GM12878 (cell line): ENCODE results near the gene ARHGEF16. TPM values are rescaled to one million over a fixed set of nuclear protein-coding genes. Genes with fewer than 3 reads are reported as not detected.

Experiments used
- ATAC-seq: fragments of 200-7000 bp; cut with Tn5 transposase; 3 replicates; pipeline ENCODE4 v1.9.1; 2020; ENCODE audit warnings: mild to moderate bottlenecking, moderate library complexity
- BruUV-seq: library from RNA; stranded (reverse); fragments of 400-500 nt; replicated peaks from 2 replicates; lab custom pipeline; 2021; lab: Mats Ljungman, UMichigan
- CTCF ChIA-PET: fragments of 300-600 bp; sonication (Branson Sonifier 250); formaldehyde crosslinking; extraction: SDS; loops from one replicate; lab custom pipeline; 2021; ENCODE audit warnings: inconsistent platforms; lab: Yijun Ruan, JAX
- POLR2A ChIA-PET: fragments of 350-600 bp; formaldehyde crosslinking; extraction: SDS; loops from one replicate; lab custom pipeline; 2021; ENCODE audit warnings: inconsistent platforms; lab: Charles Lee
- RAD21 ChIA-PET: fragments of 300-600 bp; sonication (Branson Sonifier 250); formaldehyde crosslinking; loops from one replicate; lab custom pipeline; 2023; ENCODE audit warnings: antibody characterized with exemption; ENCODE audit not compliant: unreplicated experiment; lab: Charles Lee
- SMC1A ChIA-PET: fragments of 300-600 bp; sonication (Branson Sonifier 250); formaldehyde crosslinking; loops from one replicate; lab custom pipeline; 2023; ENCODE audit not compliant: unreplicated experiment, uncharacterized antibody; lab: Charles Lee
- DNase-seq: peaks from one replicate; pipeline ENCODE4 v3.0.0-alpha.2; 2011; ENCODE audit warnings: low read depth, low spot score
- FAIRE-seq: peaks from 3 replicates; lab custom pipeline; 2011; peaks lifted over from hg19 to GRCh38; lab: Jason Lieb, UNC
- H2AFZ ChIP-seq: 2 replicates; pipeline ENCODE4 v1.6.0; 2011; ENCODE audit warnings: low read depth, low read length, control low read depth; ENCODE audit not compliant: control insufficient read depth
- H3K27ac ChIP-seq: 2 replicates; pipeline ENCODE4 v1.5.1; 2011; ENCODE audit warnings: control low read depth; ENCODE audit not compliant: control insufficient read depth, insufficient read depth
- H3K27me3 ChIP-seq, 2 experiments: replicated peaks in 1 of 2; 2 replicates each; pipeline versions ENCODE4 v1.6.0 to v1.6.1; 2011; ENCODE audit warnings: low read length in 1 of 2; ENCODE audit not compliant: control insufficient read depth in 2 of 2, insufficient read depth in 2 of 2
- H3K36me3 ChIP-seq, 2 experiments: 2 replicates each; pipeline ENCODE4 v1.5.1; 2011; ENCODE audit warnings: low read length in 1 of 2; ENCODE audit not compliant: control insufficient read depth in 2 of 2, insufficient read depth in 2 of 2
- H3K4me1 ChIP-seq: 2 replicates; pipeline ENCODE4 v1.6.1; 2011; ENCODE audit warnings: mild to moderate bottlenecking, low read length, moderate library complexity, mixed read lengths; ENCODE audit not compliant: control insufficient read depth, insufficient read depth
- H3K4me2 ChIP-seq: 2 replicates; pipeline ENCODE4 v1.6.0; 2011; ENCODE audit warnings: control low read depth; ENCODE audit not compliant: control insufficient read depth, insufficient read depth
- H3K4me3 ChIP-seq: fragments of 200-600 bp; sonication (generic); 2 replicates; pipeline ENCODE4 v1.5.1; 2016
- H3K79me2 ChIP-seq: 2 replicates; pipeline ENCODE4 v1.6.0; 2011; ENCODE audit warnings: low read length; ENCODE audit not compliant: control insufficient read depth, insufficient read depth
- H3K9ac ChIP-seq: 2 replicates; pipeline ENCODE4 v1.8.0; 2011; ENCODE audit warnings: low read length, control low read depth, mixed read lengths; ENCODE audit not compliant: control insufficient read depth, insufficient read depth
- H3K9me3 ChIP-seq: replicated peaks from 3 replicates; pipeline ENCODE4 v1.5.1; 2011; ENCODE audit warnings: mild to moderate bottlenecking, low read length; ENCODE audit not compliant: control insufficient read depth, insufficient read depth
- H4K20me1 ChIP-seq: 2 replicates; pipeline ENCODE4 v1.6.0; 2011; ENCODE audit not compliant: control insufficient read depth, insufficient read depth
- BRCA1 ChIP-seq: IDR thresholded peaks from 2 replicates; pipeline ENCODE4 v1.6.1; 2011; ENCODE audit warnings: low read depth, low read length, improper control_type of control experiment
- HDAC2 ChIP-seq: fragments of 200-600 bp; sonication (generic); IDR thresholded peaks from 2 replicates; pipeline ENCODE4 v1.6.1; 2017
- KLF5 ChIP-seq: fragments of 450-650 bp; IDR thresholded peaks from 2 replicates; pipeline ENCODE4 v1.6.1; 2014; ENCODE audit warnings: mild to moderate bottlenecking; ENCODE audit not compliant: partially characterized antibody
- POU2F2 ChIP-seq: IDR thresholded peaks from 3 replicates; pipeline ENCODE4 v1.6.1; 2011; ENCODE audit warnings: low read depth, mild to moderate bottlenecking, low read length, borderline replicate concordance
- ZNF622 ChIP-seq: fragments of 450-650 bp; IDR thresholded peaks from 2 replicates; pipeline ENCODE4 v1.6.1; 2017; ENCODE audit warnings: mild to moderate bottlenecking, inconsistent platforms
- WGBS: methylation state at CpG from one replicate; pipeline ENCODE4 v1.1.6; 2016; ENCODE audit warnings: low lambda C conversion rate; ENCODE audit not compliant: insufficient replicate concordance, insufficient coverage; ENCODE audit errors: missing lambda C conversion rate; 5-methylcytosine and 5-hydroxymethylcytosine counted together
- in situ Hi-C: fragments of 300-500 bp; cut with MboI; formaldehyde crosslinking; loops from 9 replicates; pipeline ENCODE4 v1.14.3; 2018; ENCODE audit warnings: mixed read lengths
- intact Hi-C: fragments of 100-400 bp; cut with micrococcal nuclease; formaldehyde crosslinking; loops from one replicate; pipeline ENCODE4 v1.14.2; 2022; ENCODE audit not compliant: unreplicated experiment
- polyA plus RNA-seq, 11 experiments: library from polyadenylated mRNA; depleted of rRNA in 4 of 11; unstranded in 6 of 11; stranded (reverse) in 5 of 11; fragments of >200 nt; fragmentation: Nextera tagmentation in 4 of 11; fragmentation: Illumina TruSeq in 1 of 11; extraction: Ambion mirVana in 4 of 11; extraction: Trizol in 1 of 11; gene quantifications; 1 replicate in 1 of 11; 2 replicates in 10 of 11; pipeline versions ENCODE4 v1.2.1 to v1.2.3, GENCODE V29; 2011 to 2016; ENCODE audit warnings: inconsistent platforms in 2 of 11, missing spikeins in 2 of 11, low read depth in 1 of 11
- total RNA-seq, 4 experiments: library from RNA; depleted of rRNA in 3 of 4; stranded (reverse); fragments of >200 nt in 3 of 4; fragmentation: Illumina TruSeq in 1 of 4; extraction: Trizol in 1 of 4; gene quantifications; 2 replicates each; pipeline versions ENCODE4 v1.2.1 to v1.2.3, GENCODE V29; 2013 to 2021
- TF ChIP-seq, protein P1 (sequence below): IDR thresholded peaks from 2 replicates; pipeline ENCODE4 v1.6.1; 2012; ENCODE audit warnings: low read depth, low read length, improper control_type of control experiment
- TF ChIP-seq, protein P2 (sequence below): IDR thresholded peaks from 2 replicates; pipeline ENCODE4 v1.6.1; 2012; ENCODE audit warnings: improper control_type of control experiment, low read depth, low read length; ENCODE audit not compliant: insufficient replicate concordance
- TF ChIP-seq, protein P3 (sequence below): fragments of 450-650 bp; IDR thresholded peaks from 2 replicates; pipeline ENCODE4 v1.6.1; 2017; ENCODE audit warnings: mild to moderate bottlenecking

ARHGEF16 gene
- total and polyA plus RNA-seq, 10 of the 15 experiments (the other 5 are each of a cell fraction or from before 2014, with no cell fraction given) = not detected

DNA sequence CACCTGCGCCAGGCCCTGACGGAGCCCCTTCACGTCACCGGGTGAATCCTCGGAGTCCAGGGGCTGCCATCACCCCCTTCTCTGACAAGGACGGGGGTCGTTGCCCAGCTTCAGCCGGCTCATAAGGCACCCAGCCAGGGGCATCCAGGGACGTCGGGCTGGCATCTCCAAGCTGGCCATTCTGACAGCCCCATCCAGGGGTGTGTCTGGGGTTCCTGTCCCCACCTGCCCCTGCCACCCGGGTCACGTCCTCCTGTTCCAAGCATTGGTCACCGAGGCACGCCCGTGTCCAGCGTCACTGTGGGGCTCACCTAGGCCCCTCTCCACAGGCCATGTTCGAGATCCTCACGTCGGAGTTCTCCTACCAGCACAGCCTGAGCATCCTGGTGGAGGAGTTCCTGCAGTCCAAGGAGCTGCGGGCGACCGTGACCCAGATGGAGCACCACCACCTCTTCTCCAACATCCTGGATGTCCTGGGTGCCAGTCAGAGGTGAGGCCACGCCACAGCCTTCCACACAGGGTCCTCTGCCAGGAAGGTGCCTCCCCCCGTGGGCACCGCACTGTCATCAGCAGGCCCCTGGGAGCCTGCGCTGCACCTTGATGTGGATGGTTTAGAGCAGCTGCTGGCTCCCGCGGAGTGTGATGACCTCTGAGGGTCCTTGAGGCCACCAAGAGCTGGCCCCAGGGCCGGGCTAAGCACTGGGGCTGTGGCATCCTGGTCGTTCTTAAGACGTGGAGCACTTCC, 14.8 kb downstream of the ARHGEF16 start:
- H3K4me2 ChIP-seq = no peak overlapping the region
- intact Hi-C loops = no loop called here
- no peak for FAIRE-seq
- ChIA-PET RAD21 (no interaction called here), SMC1A (no interaction called here), CTCF (no interaction called here), POLR2A (no interaction called here)
- DNase-seq = no peak
- H4K20me1 ChIP-seq = no peaks in the 10 kb centered on the region
- no peak overlapping the region for H3K9ac ChIP-seq
- H3K27ac ChIP-seq = no peak overlapping the region
- no peak overlapping the region for H2AFZ ChIP-seq
- 36% methylated on average over 31 of the region's 31 CpGs for WGBS
- no peaks in the 10 kb centered on the region for H3K4me1 ChIP-seq
- no peak for ATAC-seq
- no peaks in the 10 kb centered on the region for H3K36me3 ChIP-seq
- H3K9me3 ChIP-seq = no peaks in the 10 kb centered on the region
- in situ Hi-C loops = no loop called here
- BruUV-seq = no TSS peak
- no peaks in the 10 kb centered on the region for H3K79me2 ChIP-seq
- TF ChIP-seq BRCA1 (no peak), KLF5 (no peak), ZNF622 (no peak)
- no peaks in the 10 kb centered on the region for H3K27me3 ChIP-seq
- no peak overlapping the region for H3K4me3 ChIP-seq

DNA sequence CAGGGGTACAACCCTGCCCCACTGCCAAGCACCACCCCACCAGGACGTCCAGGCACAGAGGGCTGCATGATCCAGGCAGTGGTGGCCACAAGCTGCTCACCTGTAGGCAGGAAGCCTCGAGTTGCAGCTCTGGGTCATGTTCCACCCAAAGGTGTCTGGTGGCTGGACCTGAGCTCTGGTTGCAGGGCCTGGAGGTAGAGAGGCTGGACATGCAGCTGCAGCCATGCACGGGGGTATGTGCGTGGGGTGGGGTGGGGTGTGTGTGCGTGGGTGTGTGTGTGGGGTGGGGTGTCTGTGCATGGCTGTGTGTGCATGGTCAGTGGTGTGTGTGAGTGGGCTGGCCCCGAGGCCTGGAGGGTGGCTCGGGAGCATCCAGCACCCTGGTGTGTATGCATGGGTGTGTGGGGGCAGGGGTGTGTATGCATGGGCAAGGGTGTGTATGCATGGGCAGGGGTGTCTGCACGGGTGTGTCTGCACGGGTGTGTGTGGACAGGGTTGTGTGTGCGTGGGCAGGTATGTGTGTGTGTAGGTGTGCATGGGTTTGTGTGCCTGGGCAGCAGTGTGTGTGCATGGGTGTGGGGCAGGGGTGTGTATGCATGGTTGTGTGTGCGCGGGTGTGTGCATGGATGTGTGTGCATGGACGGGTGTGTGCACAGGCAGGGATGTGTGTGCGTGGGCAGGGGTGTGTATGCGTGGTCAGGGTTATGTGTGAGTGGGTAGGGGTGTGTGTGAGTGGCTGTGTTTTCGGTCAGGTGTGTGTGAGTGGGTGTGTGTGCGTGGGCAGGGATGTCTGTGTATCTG, 15.6 kb downstream of the ARHGEF16 start:
- RAD21 ChIA-PET = no interaction called here
- Histone ChIP-seq H3K9me3 (no peaks in the 10 kb centered on the region), H3K79me2 (no peaks in the 10 kb centered on the region), H3K36me3 (no peaks in the 10 kb centered on the region), H2AFZ (no peak overlapping the region), H3K4me3 (no peak overlapping the region), H3K27me3 (no peaks in the 10 kb centered on the region), H4K20me1 (no peaks in the 10 kb centered on the region), H3K4me1 (no peaks in the 10 kb centered on the region), H3K27ac (no peak overlapping the region), H3K4me2 (no peak overlapping the region), H3K9ac (no peak overlapping the region)
- FAIRE-seq = no peak
- 18% methylated on average over 16 of the region's 17 CpGs for WGBS
- BruUV-seq = no TSS peak
- intact Hi-C loops = no loop called here
- SMC1A ChIA-PET = no interaction called here
- in situ Hi-C loops = no loop called here
- POLR2A ChIA-PET = no interaction called here
- ATAC-seq = no peak
- CTCF ChIA-PET = no interaction called here
- DNase-seq = no peak
- TF ChIP-seq POU2F2 (no peak), HDAC2 (no peak)
- TF ChIP-seq, protein P1, sequence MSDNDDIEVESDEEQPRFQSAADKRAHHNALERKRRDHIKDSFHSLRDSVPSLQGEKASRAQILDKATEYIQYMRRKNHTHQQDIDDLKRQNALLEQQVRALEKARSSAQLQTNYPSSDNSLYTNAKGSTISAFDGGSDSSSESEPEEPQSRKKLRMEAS = no peak
- TF ChIP-seq, protein P2, sequence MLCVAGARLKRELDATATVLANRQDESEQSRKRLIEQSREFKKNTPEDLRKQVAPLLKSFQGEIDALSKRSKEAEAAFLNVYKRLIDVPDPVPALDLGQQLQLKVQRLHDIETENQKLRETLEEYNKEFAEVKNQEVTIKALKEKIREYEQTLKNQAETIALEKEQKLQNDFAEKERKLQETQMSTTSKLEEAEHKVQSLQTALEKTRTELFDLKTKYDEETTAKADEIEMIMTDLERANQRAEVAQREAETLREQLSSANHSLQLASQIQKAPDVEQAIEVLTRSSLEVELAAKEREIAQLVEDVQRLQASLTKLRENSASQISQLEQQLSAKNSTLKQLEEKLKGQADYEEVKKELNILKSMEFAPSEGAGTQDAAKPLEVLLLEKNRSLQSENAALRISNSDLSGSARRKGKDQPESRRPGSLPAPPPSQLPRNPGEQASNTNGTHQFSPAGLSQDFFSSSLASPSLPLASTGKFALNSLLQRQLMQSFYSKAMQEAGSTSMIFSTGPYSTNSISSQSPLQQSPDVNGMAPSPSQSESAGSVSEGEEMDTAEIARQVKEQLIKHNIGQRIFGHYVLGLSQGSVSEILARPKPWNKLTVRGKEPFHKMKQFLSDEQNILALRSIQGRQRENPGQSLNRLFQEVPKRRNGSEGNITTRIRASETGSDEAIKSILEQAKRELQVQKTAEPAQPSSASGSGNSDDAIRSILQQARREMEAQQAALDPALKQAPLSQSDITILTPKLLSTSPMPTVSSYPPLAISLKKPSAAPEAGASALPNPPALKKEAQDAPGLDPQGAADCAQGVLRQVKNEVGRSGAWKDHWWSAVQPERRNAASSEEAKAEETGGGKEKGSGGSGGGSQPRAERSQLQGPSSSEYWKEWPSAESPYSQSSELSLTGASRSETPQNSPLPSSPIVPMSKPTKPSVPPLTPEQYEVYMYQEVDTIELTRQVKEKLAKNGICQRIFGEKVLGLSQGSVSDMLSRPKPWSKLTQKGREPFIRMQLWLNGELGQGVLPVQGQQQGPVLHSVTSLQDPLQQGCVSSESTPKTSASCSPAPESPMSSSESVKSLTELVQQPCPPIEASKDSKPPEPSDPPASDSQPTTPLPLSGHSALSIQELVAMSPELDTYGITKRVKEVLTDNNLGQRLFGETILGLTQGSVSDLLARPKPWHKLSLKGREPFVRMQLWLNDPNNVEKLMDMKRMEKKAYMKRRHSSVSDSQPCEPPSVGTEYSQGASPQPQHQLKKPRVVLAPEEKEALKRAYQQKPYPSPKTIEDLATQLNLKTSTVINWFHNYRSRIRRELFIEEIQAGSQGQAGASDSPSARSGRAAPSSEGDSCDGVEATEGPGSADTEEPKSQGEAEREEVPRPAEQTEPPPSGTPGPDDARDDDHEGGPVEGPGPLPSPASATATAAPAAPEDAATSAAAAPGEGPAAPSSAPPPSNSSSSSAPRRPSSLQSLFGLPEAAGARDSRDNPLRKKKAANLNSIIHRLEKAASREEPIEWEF = no peak
- TF ChIP-seq, protein P3, sequence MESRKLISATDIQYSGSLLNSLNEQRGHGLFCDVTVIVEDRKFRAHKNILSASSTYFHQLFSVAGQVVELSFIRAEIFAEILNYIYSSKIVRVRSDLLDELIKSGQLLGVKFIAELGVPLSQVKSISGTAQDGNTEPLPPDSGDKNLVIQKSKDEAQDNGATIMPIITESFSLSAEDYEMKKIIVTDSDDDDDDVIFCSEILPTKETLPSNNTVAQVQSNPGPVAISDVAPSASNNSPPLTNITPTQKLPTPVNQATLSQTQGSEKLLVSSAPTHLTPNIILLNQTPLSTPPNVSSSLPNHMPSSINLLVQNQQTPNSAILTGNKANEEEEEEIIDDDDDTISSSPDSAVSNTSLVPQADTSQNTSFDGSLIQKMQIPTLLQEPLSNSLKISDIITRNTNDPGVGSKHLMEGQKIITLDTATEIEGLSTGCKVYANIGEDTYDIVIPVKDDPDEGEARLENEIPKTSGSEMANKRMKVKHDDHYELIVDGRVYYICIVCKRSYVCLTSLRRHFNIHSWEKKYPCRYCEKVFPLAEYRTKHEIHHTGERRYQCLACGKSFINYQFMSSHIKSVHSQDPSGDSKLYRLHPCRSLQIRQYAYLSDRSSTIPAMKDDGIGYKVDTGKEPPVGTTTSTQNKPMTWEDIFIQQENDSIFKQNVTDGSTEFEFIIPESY = no peak
